Neural progenitor cell (in vitro differentiated cells): Measurements from ENCODE around the gene RASIP1. TPM values are rescaled to one million over a fixed set of nuclear protein-coding genes. Genes with fewer than 3 reads are reported as not detected.

Experiments
- DNase-seq: peaks from one replicate; pipeline ENCODE4 v3.0.0-alpha.2; 2016; ENCODE audit warnings: low spot score
- H2AFZ ChIP-seq: fragments of 200-600 bp; sonication (generic); replicated peaks from 2 replicates; pipeline ENCODE4 v1.6.1; 2016; ENCODE audit warnings: antibody characterized with exemption
- H3F3A ChIP-seq: fragments of 200-600 bp; sonication (generic); 2 replicates; pipeline ENCODE4 v1.6.1; 2016; ENCODE audit warnings: antibody characterized with exemption, low read depth
- H3K27ac ChIP-seq: fragments of 200-600 bp; sonication (generic); 2 replicates; pipeline ENCODE4 v1.5.1; 2016; ENCODE audit warnings: mild to moderate bottlenecking
- H3K27me3 ChIP-seq: fragments of 200-600 bp; sonication (generic); 2 replicates; pipeline ENCODE4 v1.6.1; 2016; ENCODE audit warnings: mild to moderate bottlenecking, moderate library complexity
- H3K36me3 ChIP-seq: fragments of 200-600 bp; sonication (generic); 2 replicates; pipeline ENCODE4 v1.5.1; 2016
- H3K4me1 ChIP-seq: fragments of 200-600 bp; sonication (generic); 2 replicates; pipeline ENCODE4 v1.6.1; 2016; ENCODE audit warnings: mixed run types
- H3K4me2 ChIP-seq: fragments of 200-600 bp; sonication (generic); 2 replicates; pipeline ENCODE4 v1.6.1; 2016
- H3K4me3 ChIP-seq: fragments of 200-600 bp; sonication (generic); 2 replicates; pipeline ENCODE4 v1.5.1; 2016
- H3K79me2 ChIP-seq: fragments of 200-600 bp; sonication (generic); 2 replicates; pipeline ENCODE4 v1.6.1; 2016; ENCODE audit warnings: low read depth
- H3K9ac ChIP-seq: fragments of 200-600 bp; sonication (generic); 2 replicates; pipeline ENCODE4 v1.6.1; 2016
- H3K9me3 ChIP-seq: fragments of 200-600 bp; sonication (generic); 2 replicates; pipeline ENCODE4 v1.5.1; 2016; ENCODE audit warnings: low read depth
- H4K20me1 ChIP-seq: fragments of 200-600 bp; sonication (generic); 2 replicates; pipeline ENCODE4 v1.6.1; 2016; ENCODE audit warnings: low read depth
- H3K27ac Mint-ChIP-seq: 3 replicates; pipeline ENCODE4 v1.8.0; 2021; ENCODE audit warnings: mixed read lengths
- H3K27me3 Mint-ChIP-seq: 2 replicates; pipeline ENCODE4 v1.8.0; 2022; ENCODE audit warnings: low read depth, mild to moderate bottlenecking, inconsistent platforms, moderate library complexity, mixed read lengths; ENCODE audit not compliant: insufficient read depth
- H3K36me3 Mint-ChIP-seq: 3 replicates; pipeline ENCODE4 v1.8.0; 2021; ENCODE audit warnings: mixed read lengths
- H3K4me1 Mint-ChIP-seq: 3 replicates; pipeline ENCODE4 v1.8.0; 2021; ENCODE audit warnings: mixed read lengths
- H3K4me3 Mint-ChIP-seq: 3 replicates; pipeline ENCODE4 v1.8.0; 2021; ENCODE audit warnings: mild to moderate bottlenecking, moderate library complexity, mixed read lengths
- H3K9me3 Mint-ChIP-seq: 3 replicates; pipeline ENCODE4 v1.8.0; 2020; ENCODE audit warnings: mixed read lengths
- CTCF ChIP-seq: fragments of 200-600 bp; sonication (generic); IDR thresholded peaks from 2 replicates; pipeline ENCODE4 v1.5.1; 2017; ENCODE audit warnings: antibody characterized with exemption, mild to moderate bottlenecking
- EZH2 ChIP-seq: fragments of 200-600 bp; sonication (generic); IDR thresholded peaks from 2 replicates; pipeline ENCODE4 v1.6.1; 2017; ENCODE audit warnings: antibody characterized with exemption, mild to moderate bottlenecking, moderate library complexity
- EZH2phosphoT487 ChIP-seq: fragments of 200-600 bp; sonication (generic); IDR thresholded peaks from 2 replicates; pipeline ENCODE4 v1.6.1; 2017; ENCODE audit warnings: antibody characterized with exemption
- total RNA-seq: library from RNA; depleted of rRNA; stranded (reverse); fragments of >200 nt; gene quantifications from 2 replicates; pipeline ENCODE4 v1.2.3, GENCODE V29; 2015; ENCODE audit warnings: low replicate concordance

RASIP1 gene
- total RNA-seq, 1 donor from 2014 or later = 0.86 TPM

DNA sequence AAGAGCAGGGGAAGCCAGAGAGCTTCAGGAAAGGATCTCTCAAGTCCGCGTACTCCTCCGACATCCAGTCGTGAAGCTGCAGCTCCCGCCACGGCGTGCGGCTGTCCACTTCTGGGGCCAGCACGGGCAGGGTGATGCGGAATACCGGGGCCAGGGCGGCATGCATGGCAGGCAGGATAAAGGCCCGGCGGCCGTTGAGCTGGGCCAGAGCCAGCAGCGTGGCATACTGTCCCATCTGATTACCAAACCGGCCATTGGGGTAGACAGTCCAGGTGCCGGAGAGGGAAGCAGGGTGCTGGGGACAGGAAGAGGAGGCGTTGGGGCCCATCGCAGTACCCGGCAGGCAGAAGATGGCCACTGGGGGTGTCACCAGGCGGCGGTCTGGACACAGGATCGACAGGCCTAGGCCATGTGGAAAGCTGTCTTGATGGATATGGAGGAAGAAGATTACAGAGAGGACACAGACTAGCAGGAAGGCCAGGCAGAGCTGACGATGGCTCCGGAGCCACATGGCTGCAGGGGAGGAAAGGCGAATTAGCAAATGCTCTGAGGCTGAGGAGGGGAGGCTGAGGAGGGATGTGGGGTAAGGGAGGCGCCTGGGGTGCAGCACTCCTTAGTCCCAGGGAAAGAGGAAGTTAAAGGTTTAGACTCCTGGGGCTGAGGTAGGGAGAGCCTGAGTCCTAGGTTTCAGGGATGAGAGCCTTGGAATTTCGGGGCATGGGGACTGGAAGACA is 10.5 kb upstream of the RASIP1 start:
- peaks cover 29% of the 10 kb centered on the region for H3K4me1 Mint-ChIP-seq
- Histone ChIP-seq H3K4me3 (no peak overlapping the region), H3K4me1 (no peaks in the 10 kb centered on the region), H2AFZ (no peak overlapping the region), H3K36me3 (no peaks in the 10 kb centered on the region), H3K4me2 (peak overlapping the region; percentile 96), H3K27ac (no peak overlapping the region), H3K27me3 (peaks cover 11% of the 10 kb centered on the region), H3K79me2 (peaks cover 17% of the 10 kb centered on the region), H3K9ac (no peak overlapping the region), H3K9me3 (no peaks in the 10 kb centered on the region), H3F3A (peaks cover 26% of the 10 kb centered on the region), H4K20me1 (no peaks in the 10 kb centered on the region)
- TF ChIP-seq EZH2phosphoT487 = no peak
- no peak for TF ChIP-seq EZH2
- no peak for TF ChIP-seq CTCF
- H3K27me3 Mint-ChIP-seq = peaks cover 37% of the 10 kb centered on the region
- DNase-seq = no peak
- H3K9me3 Mint-ChIP-seq = peaks cover 6% of the 10 kb centered on the region
- peaks cover 8% of the 10 kb centered on the region for H3K36me3 Mint-ChIP-seq
- H3K4me3 Mint-ChIP-seq = peak overlapping the region; percentile 79
- H3K27ac Mint-ChIP-seq = no peak overlapping the region

- no peak overlapping the region for H3K4me3 Mint-ChIP-seq
- DNase-seq = no peak
- Histone ChIP-seq H4K20me1 (no peaks in the 10 kb centered on the region), H3K27me3 (peaks cover 11% of the 10 kb centered on the region), H2AFZ (no peak overlapping the region), H3K4me1 (no peaks in the 10 kb centered on the region), H3K9me3 (no peaks in the 10 kb centered on the region), H3K36me3 (no peaks in the 10 kb centered on the region), H3F3A (peaks cover 31% of the 10 kb centered on the region), H3K4me3 (no peak overlapping the region), H3K4me2 (no peak overlapping the region), H3K9ac (no peak overlapping the region), H3K79me2 (peaks cover 17% of the 10 kb centered on the region), H3K27ac (no peak overlapping the region)
- no peak for TF ChIP-seq EZH2phosphoT487
- no peak for TF ChIP-seq CTCF
- no peak for TF ChIP-seq EZH2
- no peak overlapping the region for H3K27ac Mint-ChIP-seq
- H3K27me3 Mint-ChIP-seq = peaks cover 43% of the 10 kb centered on the region
- H3K9me3 Mint-ChIP-seq = peaks cover 6% of the 10 kb centered on the region
- peaks cover 9% of the 10 kb centered on the region for H3K36me3 Mint-ChIP-seq
- H3K4me1 Mint-ChIP-seq = peaks cover 29% of the 10 kb centered on the region
Observed at GRCh38 chr19:48750351-48750750, 9.9 kb upstream of the RASIP1 start.

DNA sequence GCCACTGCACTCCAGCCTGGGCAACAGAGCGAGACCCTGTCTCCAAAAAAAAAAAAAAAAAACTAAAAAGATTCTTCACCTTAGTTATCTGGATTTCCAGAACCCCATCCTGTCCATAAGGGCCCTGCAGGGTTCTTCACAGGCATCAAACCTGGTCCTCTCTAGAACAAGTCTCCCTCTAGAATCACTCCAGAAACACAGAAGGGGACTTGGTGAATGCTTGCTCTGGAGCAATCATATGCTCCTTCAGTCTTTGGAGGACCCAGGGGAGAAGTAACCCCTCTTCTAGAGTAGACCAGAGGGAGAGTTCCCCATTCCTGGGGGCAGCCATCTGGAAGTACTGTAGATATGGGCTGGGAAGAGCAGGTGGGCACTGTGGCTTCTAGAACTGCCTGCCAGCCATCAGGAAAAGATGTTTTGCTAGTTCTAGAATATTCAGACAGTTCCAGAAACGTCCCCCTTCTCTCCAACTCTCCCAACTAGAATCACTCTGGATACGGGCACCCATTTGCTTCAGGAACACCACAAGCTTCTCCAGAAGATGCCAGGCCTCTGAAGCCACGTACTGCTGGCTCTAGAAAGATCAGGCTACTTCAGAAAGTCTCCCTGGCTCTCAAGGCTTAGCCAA is 9.3 kb upstream of the RASIP1 start:
- Mint-ChIP-seq H3K27me3 (peaks cover 43% of the 10 kb centered on the region), H3K4me3 (no peak overlapping the region), H3K9me3 (peaks cover 6% of the 10 kb centered on the region), H3K4me1 (peaks cover 29% of the 10 kb centered on the region), H3K36me3 (peaks cover 9% of the 10 kb centered on the region), H3K27ac (no peak overlapping the region)
- DNase-seq = no peak
- Histone ChIP-seq H3F3A (peaks cover 31% of the 10 kb centered on the region), H3K4me1 (no peaks in the 10 kb centered on the region), H3K4me2 (no peak overlapping the region), H3K27me3 (peaks cover 11% of the 10 kb centered on the region), H4K20me1 (no peaks in the 10 kb centered on the region), H3K27ac (no peak overlapping the region), H3K9me3 (no peaks in the 10 kb centered on the region), H3K79me2 (peaks cover 17% of the 10 kb centered on the region), H3K4me3 (no peak overlapping the region), H2AFZ (no peak overlapping the region), H3K36me3 (no peaks in the 10 kb centered on the region), H3K9ac (no peak overlapping the region)
- TF ChIP-seq EZH2 (no peak), EZH2phosphoT487 (no peak), CTCF (no peak)
